ELF-1 (cell line): ENCODE measurements around the gene KLF16.

Experiments used
- DNase-seq: peaks from one replicate; pipeline ENCODE4 v3.0.0-alpha.2; 2016; ENCODE audit warnings: low read depth, low spot score

KLF16 gene

DNA sequence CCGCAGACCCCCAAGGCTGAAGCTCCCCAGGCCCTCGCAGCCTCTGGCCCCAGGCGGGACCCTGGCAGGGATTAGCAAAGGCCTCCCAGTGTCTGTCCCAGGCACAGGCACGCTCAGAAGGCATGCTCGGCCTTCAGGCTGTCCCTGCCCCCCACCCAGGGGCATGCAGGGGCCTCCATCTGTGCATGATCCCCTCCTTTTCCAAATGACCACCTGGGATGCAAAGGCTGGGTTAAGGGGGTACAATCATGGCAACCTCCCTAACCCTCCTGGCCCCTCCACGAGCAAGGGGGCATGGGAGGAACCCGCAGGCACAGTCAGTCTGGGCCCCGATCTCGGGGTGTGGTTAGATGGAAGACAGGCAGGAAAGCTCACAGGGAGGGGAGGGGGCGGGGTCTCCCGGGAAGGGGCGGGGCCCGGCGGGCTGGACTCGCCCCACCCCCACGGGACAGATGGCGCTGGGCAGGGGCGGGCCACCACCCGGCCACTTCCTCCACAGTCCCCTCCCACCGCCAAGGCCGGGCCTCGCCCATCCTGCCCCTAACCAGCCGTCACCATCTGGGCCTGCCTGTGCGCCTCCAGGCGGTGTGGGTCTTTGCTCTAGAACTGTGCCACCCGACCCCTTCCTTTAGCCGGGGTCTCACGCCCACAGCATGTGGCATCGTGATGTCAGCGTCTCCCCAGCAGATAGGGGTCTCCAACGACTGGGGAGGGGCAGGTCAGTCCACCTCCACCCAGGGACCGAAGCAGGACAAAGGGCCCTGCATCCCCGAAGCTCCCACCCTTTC is 8.1 kb downstream of the KLF16 start:
- DNase-seq = peak; percentile 88

DNA sequence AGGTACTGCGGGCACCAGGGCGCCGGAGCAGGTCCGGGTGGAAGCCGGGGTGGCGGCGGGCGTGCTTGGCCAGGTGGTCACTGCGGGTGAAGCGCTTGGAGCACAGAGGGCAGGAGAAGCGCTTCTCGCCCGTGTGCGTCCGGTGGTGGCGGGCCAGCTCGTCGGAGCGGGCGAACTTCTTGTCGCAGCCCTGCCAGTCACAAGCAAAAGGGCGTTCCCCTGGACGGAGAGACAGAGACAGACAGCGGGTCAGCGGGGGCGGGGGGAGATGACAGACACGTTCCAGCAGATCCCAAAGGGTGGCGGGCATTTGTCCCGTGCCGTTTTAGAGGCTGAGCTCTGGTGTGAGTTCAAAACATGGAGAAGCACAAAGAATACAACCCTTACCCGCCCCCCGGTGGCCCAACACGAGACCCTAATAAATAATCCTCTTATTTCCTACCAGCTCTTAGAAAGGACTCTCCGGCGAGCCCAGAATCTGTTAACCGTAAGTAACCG is 8.8 kb downstream of the KLF16 start:
- DNase-seq = peak; percentile 77

DNA sequence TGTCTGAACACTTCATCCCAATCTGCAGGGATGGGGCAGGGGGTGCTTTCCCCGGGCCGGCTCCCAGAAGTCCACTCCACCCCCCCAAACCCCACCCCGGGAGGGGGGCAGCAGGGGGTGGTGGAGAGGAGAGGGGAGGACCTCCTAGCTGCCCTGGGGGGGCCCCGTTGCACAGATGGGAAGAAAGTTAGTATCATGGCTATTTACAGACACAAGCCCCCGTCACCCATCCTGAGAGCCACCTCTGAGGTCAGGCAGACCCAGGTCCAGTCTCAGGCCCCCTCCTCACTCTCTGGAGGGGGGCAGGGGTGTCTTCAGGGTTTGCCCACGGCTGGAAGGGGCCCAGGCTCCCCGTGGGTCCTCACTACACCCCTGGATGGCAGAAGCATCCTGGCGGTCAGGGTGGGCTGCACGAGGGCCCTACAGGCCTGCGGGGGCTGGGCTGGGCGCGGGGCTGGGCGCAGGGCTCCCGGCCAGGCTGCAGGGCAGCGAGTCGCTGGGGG is 9.3 kb downstream of the KLF16 start:
- DNase-seq = no peak

DNA sequence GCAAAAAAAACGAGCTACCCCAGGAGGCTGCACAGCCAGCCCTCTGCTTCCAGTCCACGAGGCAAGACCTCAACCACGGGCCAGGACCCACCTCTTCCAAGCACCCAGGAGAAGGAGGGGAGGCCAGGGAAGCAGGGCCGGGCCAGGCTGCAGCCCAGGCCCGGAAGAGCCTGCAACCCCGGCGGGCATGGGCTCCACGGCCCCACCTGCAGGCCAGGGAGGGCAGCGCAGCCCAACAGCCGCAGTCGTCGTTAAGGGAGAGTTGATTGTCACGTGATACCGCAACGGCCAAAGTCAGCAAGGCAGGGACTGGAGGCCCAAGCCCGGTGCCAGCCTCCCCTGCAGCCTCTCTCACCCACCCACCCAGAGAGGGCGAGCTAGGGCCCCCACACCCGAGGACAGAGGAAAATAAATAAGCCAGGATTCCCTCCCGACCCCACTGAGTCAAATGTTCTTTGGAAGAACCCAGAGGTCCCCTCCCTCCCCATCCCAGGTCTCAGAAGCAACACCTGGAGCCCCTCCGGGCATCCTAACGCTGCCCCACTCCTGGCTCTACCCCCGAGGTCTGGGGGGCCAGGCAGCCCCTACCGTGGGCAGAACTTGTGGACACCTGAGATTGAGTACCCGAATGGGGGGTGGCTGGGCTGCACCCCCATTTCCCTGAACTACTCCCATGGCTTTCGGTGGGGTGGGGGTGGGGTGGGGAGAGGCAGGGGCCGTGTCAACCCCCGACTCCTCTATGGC is 9.9 kb downstream of the KLF16 start:
- DNase-seq = peak; percentile 96

DNA sequence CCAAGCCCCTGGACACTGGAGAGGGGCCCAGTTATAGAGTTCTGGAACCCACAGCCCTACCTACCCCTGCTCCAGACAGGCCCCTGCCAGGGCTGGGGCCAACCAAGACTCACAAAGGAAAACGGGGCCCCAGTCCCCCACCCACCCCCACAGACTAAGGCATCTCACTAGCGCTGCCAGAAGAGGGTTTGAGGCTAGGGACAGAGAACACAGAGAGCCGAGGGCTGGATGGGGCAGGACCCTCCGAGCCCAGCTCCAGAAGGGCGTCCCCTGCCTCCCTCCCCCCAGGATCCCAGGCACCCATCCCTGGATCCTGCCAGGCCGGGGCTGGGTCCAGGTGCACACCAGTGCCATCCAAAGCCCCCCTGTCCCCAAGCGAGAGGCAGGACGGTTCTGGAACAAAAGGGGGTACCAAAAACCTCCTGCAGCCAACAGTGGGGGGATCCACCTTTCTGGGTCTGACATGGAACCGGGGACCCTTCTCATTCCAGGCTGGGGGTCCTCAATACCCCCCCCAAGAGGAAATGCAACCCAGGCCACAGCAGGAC is 10.7 kb downstream of the KLF16 start:
- no peak for DNase-seq

DNA sequence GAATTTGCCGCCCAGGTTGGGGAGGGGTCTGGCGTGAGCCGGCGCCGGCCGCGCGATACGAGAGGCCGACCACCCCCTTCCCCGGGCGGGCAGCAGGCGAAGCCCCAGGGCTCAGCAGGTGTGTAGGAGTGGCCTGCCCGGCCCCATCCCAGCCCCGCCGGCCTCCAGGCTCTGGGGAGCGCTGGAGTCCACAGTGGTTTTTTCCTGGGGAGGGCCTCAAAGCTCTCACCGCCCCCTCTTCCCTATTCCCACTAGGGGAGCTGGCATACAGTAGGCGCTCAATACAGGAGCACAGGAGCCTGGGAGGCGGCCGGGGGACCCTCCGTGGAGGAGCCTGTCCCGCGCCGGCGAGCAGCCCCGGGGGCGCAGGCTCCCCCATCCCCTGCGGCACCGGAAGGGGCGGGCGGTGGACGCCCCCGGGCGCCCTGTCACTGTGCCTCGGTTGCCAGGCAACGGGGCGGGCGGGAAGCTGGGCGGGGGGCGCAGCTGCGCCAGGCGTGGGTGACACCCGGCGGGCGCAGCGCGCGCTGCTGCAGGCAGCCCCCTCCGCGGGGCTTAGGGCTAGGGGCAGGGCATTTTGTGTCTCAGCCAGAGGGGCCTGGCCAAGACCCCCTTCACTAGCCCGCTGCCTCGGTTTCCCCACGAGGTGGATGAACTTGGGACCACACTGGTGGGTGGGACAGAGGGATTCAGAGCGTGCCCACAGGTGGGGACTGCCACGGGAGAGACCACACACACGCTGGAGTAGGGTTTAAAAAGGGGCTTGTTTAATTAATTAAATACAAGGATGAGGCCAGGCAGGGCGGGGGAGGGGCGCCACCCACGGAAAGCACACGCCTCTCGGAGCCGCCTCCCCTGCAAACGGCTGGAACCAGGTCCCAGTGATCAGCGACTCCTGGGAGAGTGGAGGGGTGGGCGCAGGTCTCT is 11.5 kb downstream of the KLF16 start:
- no peak for DNase-seq

DNA sequence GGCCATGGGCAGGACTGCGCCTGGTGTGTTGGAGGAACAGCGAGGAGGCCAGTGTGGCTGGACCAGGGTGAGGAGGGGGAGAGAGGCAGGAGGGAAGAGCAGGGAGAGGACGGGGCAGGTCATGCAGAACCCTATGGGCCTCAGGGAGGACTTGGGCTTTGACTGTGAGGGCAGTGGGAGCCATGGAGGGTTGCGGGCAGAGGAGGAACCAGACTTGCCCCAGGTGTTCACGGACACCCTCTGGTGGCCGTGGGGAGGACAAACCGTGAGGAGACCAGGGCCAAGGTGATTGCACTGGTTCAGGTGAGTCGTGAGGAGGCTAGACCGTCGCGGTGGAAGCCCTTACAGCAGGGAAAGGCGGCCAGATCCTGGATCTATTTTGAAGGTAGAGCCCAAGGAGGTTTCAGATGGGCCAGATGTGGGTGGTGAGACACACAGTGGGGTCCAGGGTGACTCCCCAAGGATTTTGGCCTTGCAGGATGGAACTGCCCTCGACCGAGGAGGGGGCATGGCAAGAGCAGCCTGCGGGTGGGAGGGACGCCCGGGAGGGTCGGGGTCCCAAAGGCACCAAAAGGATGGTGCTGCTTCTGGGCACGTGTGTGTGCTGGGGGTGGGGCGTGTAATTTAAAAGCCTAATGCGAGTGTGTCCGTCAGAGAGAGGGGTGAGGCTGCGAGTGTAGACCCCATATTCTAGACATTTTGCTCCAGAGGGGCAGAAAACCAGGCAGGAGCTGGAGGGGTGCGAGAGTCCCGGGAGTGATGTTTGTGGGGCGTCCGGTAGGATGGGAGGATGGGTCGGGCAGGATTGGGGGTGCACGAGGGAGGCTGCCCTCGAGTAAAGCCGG is 12.3 kb downstream of the KLF16 start:
- no peak for DNase-seq

DNA sequence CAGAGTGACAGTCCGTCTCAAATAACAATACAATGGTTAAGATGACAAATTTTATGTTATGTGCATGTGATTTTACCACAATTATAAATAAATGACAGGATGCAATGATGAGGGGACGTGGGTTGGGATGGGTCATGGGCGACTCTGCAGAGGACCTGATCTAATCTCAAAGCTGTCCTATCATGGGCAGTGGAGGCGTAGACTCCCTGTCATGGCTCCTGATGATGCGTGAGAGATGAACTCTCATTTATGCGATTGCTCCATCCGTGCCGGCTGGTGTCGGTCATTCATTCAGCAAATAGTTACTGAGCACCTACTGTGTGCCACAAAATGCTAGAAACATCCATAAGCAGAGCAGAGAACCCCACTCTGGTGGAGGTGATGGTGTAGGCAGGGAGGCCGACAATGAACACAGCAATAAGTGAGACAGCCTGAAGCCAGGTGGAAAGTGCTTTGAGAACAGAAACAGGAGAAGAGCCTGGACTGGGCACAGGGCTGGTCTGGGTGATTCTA is 13.4 kb downstream of the KLF16 start:
- DNase-seq = no peak

DNA sequence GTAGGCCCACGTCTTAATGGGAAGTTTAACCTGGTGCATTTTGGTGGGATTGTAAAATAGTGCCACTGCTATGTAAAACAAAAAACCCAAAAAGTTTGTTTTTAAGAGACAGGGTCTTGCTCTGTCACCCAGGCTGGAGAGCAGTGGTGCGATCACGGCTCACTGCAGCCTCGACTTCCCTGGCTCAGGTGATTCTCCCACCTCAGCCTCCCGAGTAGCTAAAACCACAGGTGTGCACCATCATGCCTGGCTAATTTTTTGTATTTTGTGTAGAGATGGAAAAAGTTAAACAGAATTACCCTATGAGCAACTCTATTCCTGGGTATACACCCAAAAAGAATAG is 14.3 kb downstream of the KLF16 start:
- DNase-seq = no peak

DNA sequence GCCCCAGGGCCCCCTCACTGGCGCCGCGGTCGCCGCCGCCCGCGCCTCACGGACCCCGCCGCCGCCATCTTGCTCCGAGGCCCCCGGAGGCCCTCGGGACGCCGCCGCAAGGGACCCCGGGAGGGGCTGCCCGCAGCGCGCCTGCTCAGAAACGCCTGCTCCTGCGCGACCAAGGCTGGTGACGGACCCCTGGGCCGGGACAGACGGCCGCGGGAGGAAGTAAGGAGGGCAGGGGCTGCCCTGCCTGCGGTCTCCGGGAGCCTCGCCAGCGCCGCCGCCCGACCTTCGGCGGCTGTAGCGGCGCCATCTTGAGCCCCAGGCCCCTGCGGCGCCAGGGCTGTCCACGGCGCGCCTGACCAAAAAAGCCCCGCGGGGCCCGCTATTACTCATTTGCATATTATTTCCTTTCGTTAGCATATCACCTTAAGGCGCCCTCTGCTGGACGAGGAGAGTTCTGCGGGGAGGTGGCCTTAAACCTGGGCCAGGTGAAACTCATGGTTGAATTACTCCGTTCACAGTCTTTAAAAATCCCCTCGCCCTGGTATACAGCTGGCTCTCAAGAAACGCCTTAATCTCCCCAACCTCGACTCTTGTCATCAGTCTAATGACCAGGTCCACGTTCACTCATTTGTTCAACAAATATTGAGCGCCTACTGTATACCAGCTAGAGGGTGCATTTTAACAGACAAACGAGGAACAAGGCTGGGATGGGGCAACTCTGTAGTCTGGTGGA is 14.8 kb downstream of the KLF16 start, which contains the start of gene REXO1:
Gene REXO1, minus strand, starts transcription at position 85 of the 733 bp plus-strand sequence. CDS start 125 bp downstream, outside the sequence.
- DNase-seq = peak; percentile 99

DNA sequence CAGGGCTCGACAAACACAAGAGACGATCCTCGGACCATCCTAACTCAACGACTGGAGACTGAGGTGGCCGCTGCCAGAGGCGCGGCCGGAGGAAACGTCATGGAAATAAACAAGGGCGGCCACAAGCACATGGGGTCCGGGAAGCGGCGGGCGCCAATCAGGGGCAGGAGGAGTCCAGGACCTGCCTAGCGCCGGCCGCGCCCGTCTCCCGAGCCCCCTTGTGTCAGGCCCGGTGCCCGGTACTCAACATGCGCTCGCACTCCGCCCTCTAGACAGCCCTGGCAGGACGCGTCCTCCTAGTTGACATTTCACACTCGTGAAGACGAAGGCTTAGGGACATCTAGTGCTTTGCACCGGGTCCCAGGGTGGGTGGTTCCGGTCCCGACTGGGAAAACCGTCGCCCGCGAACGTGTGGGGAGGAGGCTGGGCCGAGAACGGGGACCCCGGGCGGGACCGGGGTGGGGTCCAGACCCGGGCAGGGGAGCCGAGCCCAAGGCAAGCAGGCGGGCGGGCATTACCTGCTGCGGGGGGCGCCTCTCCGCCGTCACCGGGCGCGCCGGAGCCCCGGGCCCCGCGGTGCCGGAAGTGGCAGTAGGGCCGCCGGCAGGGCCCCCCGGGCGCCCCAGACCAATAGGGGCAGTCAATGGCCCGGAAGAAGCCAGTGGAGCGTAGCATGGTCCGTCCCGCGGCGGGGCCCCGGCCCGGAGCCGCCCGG is 15.5 kb downstream of the KLF16 start:
- DNase-seq = peak; percentile 66

DNA sequence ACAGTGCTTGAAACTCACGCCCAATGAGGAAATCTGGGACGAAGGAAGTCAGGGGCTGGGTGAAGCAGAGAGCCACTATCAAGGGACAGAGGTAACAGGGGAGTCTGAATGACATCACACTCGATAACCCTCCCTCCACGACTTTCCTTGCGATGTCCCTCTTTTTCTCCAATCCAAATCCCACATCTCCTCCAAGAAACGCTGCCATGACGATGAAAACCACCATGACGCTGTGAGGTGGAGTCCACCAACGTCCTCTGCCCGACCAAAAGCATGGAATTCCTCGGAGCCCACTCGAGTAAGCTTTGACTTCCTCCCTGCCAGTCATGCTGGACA is 16.1 kb downstream of the KLF16 start:
- DNase-seq = no peak

DNA sequence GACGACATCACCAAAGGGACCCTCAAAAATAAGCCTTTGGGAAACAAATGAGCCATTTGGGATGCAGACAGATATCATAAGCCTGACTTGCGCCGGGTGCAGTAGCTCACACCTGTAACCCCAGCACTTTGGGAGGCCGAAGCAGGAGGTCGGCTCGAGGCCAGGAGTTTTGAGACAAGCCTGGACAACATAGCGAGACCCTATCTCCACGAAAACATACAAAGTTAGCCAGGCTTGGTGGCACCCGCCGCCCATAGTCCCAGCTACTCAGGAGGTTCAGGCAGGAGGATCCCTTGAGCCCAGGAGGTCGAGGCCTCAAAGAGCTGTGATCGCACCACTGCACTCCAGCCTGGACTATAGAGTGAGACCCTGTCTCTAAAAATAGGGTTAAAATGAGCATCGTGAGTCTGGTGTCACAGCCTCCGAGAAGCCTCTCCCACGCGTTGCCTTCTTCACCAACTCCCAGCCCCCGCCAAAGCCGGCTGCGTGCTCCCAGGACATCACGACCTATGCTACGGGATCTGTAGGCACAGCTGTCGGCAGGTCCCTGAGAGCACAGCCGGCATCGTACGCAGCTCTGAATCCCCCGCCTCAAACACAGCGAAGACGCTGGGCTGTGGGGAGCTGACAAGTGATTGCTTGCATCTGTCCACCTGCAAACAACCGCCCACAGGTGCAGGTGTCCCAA is 16.7 kb downstream of the KLF16 start:
- no peak for DNase-seq

DNA sequence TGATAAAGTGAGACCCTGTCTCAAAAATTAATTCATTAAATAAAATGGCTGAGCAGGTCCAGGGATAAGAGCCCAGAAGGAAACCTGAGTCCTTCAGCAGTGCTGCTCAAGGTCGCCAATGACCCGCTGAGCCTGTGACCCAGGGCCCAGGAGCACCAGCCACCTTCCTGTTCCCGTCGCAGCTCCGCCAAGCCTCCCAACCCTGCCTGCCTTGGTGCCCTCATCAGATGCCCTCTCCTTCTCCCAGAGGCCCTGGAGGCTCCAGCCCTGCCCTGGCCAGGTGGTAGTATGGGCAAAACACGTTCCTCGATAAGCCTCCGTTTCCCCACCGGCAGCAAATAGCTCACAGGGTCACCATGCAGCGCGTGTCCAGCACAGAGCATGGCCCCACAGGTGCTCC is 17.7 kb downstream of the KLF16 start:
- no peak for DNase-seq

DNA sequence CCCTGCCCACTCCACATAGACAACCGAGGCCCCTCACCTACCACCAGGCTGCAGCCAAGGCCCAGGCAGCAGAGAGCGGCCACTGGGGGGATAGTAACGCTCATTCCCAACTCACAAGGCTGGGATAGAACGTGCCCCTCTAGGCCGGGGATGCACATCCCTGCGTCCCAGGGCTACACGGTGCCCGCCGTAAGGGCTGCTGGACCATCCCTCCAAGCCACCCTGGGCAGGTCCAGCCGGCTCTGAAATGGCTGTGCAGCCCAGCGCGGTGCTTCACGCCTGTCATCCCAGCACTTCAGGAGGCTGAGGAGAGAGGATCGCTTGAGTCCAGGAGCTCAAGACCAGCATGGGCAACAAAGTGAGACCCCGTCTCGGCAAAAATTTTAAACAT is 18.3 kb downstream of the KLF16 start:
- no peak for DNase-seq

DNA sequence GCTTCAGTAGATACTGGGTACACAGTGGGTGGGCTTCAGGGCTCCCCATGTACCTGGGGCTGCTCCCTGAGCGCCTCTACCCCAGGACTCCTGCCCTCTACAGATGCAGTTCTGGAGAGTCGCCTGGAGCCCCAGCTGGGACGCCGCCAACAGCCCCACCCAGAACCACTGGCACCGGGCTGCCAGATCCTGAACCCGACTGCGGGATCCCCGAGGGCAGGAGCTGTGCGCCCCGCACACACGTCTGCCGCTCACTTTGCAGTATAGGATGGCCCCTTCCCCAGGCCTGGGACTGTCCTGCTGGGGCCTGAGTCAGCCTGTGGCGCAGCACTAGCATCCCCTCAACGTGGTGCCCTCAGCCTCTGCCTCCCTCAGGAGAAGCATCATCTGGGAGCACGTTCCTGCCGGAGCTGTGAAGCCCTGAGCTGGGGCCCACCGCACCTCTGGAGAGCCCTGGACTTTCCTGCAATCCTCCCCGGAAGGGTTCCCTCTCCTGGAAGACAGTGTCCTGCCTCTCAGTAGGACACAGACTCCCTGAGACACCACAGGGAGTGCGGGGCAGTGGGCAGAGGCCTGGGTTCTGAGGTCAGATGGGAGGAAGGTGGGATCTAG is 18.8 kb downstream of the KLF16 start:
- DNase-seq = no peak

DNA sequence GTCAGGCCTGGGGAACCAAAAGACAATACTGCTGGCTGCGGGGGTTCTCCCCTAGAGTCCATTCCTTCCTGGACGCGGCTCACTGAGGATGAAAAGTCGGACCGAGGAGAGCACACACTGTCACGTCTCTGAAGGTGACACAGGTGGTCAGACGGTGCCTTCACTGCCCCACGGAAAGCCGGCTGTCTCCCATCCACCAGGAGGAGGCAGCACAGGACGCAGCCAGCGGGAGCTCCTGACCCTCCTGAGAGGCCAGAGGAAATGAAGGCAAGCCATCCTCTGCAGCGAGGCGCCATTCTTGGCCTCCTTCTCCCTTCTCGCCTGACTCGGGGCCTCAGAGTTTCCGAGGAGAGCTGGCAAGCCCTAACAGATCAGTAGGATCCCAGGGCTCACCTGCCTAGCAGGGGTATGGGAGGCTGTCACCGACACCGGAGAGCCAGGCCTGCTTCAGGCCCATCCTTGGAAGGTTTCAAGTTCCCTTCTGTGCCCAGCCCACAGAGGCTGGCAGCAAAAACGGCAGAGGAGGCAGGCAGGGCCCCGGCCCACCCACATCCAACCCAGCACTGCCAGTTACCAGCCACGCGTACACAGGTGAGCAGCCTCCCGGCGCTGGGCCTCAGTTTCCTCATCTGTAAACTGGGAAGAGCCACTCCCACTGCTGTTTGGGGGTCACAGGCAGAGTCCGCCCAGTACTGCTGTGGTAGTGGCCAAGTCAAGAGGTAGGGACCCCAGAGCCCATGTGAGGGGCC is 19.6 kb downstream of the KLF16 start:
- peak; percentile 47 for DNase-seq
